AG04450 (cell line): ENCODE results near the gene SPINK5. TPM values are rescaled to one million over a fixed set of nuclear protein-coding genes. Genes with fewer than 3 reads are reported as not detected.

Source experiments
- CTCF ChIA-PET: fragments of 300-600, 350-600 bp; formaldehyde crosslinking; extraction: SDS; loops from one replicate; lab custom pipeline; 2022; ENCODE audit warnings: antibody characterized with exemption, inconsistent platforms; lab: Charles Lee
- POLR2A ChIA-PET: fragments of 350-600 bp; formaldehyde crosslinking; extraction: SDS; loops from one replicate; lab custom pipeline; 2021; ENCODE audit warnings: antibody characterized with exemption, inconsistent platforms; lab: Yijun Ruan, JAX
- DNase-seq: peaks from one replicate; pipeline ENCODE4 v3.0.0-alpha.2; 2011; ENCODE audit warnings: low read depth, low spot score
- H3K27ac ChIP-seq: one replicate; pipeline ENCODE4 v1.5.1; 2012; ENCODE audit warnings: low read depth, low read length, control low read depth
- H3K27me3 ChIP-seq: one replicate; pipeline ENCODE4 v1.6.0; 2012; ENCODE audit warnings: low read length; ENCODE audit not compliant: control insufficient read depth, insufficient read depth
- H3K4me3 ChIP-seq: 2 replicates; pipeline ENCODE4 v1.5.1; 2011; ENCODE audit warnings: mild to moderate bottlenecking, low read depth, low read length, control low read depth
- H3K9me3 ChIP-seq: 2 replicates; pipeline ENCODE4 v1.5.1; 2012; ENCODE audit warnings: low read length; ENCODE audit not compliant: control insufficient read depth, insufficient read depth
- polyA plus RNA-seq: library from polyadenylated mRNA; depleted of rRNA; stranded (reverse); fragments of >200 nt; gene quantifications from 2 replicates; pipeline ENCODE4 v1.2.3, GENCODE V29; 2011
- TF ChIP-seq, protein P1 (sequence below): IDR thresholded peaks from 2 replicates; pipeline ENCODE4 v1.5.1; 2011; ENCODE audit warnings: low read depth, low read length, control low read depth, inconsistent platforms

Gene SPINK5
- polyA plus RNA-seq, 1 experiment, result not detected

DNA sequence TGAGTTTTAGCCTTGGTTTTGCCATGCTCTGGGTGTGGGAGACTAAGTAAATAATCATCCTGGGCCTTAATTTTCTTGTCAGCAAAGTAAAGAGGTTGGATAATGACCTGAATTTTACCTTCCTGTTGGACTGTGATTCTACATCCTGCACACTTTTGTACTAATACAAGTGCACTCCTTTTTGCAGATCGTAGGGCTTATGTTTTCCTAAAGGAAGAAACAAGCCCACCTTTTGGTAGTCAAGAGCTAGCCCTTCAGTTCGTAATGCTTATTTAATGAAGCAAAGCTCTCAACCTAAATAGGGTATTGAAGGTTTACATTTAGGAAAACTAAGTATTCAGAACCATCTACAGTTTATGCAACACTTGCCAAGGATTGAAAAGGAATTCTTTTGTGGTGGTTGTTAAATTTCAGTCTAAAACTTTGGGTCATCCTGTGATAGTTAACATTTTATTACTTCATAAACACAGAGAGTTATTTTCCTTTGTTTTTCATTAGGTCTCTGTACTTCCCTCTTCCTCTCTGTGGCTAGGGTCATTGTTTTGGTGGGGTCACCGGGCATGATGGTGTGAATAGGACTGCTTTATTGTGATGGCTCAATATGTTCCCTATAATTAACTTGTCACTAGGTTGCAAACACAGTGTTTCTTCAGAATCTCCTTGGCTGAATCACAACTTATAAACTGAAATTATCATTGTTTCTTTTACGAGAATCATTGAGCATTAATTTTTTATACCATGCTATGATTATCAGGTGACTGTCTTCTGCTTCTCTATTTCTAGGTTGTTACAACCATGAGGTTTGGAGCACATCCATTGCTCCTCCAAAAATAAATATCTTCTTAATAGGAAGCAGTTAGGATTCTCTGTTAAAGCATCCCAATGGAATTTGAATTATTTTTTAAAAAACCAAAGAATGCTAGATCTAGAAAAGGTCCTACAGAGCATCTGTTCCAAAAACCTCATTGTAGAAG is 28.5 kb downstream of the SPINK5 start:
- no peak overlapping the region for H3K27ac ChIP-seq
- POLR2A ChIA-PET, result no interaction called here
- TF ChIP-seq, protein P1, sequence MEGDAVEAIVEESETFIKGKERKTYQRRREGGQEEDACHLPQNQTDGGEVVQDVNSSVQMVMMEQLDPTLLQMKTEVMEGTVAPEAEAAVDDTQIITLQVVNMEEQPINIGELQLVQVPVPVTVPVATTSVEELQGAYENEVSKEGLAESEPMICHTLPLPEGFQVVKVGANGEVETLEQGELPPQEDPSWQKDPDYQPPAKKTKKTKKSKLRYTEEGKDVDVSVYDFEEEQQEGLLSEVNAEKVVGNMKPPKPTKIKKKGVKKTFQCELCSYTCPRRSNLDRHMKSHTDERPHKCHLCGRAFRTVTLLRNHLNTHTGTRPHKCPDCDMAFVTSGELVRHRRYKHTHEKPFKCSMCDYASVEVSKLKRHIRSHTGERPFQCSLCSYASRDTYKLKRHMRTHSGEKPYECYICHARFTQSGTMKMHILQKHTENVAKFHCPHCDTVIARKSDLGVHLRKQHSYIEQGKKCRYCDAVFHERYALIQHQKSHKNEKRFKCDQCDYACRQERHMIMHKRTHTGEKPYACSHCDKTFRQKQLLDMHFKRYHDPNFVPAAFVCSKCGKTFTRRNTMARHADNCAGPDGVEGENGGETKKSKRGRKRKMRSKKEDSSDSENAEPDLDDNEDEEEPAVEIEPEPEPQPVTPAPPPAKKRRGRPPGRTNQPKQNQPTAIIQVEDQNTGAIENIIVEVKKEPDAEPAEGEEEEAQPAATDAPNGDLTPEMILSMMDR, result no peak
- no peak overlapping the region for H3K4me3 ChIP-seq
- no peaks in the 10 kb centered on the region for H3K27me3 ChIP-seq
- CTCF ChIA-PET, result no interaction called here
- no peak for DNase-seq
- no peaks in the 10 kb centered on the region for H3K9me3 ChIP-seq

- Histone ChIP-seq H3K27ac (no peak overlapping the region), H3K27me3 (no peaks in the 10 kb centered on the region), H3K9me3 (no peaks in the 10 kb centered on the region), H3K4me3 (no peak overlapping the region)
- DNase-seq, result no peak
- ChIA-PET CTCF (no interaction called here), POLR2A (no interaction called here)
- TF ChIP-seq, protein P1, result no peak
Observed at GRCh38 chr5:148094336-148094735, 30.6 kb downstream of the SPINK5 start.

GRCh38 chr5:148104226-148104625 is 40.4 kb downstream of the SPINK5 start:
- DNase-seq, result no peak
- Histone ChIP-seq H3K27ac (no peak overlapping the region), H3K4me3 (no peak overlapping the region), H3K27me3 (no peaks in the 10 kb centered on the region), H3K9me3 (no peaks in the 10 kb centered on the region)
- POLR2A ChIA-PET, result no interaction called here
- TF ChIP-seq, protein P1, result no peak
- CTCF ChIA-PET, result no interaction called here

DNA sequence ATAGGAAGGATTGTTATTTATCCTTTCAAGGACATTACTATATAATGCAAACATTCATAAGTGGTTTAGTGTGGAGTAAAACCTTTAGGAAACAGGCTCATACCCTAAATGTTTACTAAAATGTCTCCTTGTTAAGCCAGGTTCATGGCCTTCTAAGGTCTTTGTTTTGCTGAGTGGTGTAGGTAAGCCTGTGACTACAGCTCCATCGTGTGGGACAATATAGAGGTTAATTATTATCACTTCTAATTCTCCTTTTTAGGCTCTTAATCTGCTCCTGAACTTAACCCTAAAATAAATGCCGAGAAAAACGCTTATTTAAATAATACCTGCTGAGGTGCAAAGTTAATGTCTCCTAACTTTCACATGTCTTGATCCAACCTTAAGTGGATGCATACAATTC is 43.8 kb downstream of the SPINK5 start:
- TF ChIP-seq, protein P1, result no peak
- Histone ChIP-seq H3K27ac (no peak overlapping the region), H3K9me3 (no peaks in the 10 kb centered on the region), H3K4me3 (no peak overlapping the region), H3K27me3 (no peaks in the 10 kb centered on the region)
- no peak for DNase-seq
- CTCF ChIA-PET, result interaction anchor here (0.7 to 1.0 kb wide), 2 partner anchors 8 to 250 kb away, joined by 3 to 5 read pairs; no protein-coding TSS in a partner anchor
- POLR2A ChIA-PET, result no interaction called here

DNA sequence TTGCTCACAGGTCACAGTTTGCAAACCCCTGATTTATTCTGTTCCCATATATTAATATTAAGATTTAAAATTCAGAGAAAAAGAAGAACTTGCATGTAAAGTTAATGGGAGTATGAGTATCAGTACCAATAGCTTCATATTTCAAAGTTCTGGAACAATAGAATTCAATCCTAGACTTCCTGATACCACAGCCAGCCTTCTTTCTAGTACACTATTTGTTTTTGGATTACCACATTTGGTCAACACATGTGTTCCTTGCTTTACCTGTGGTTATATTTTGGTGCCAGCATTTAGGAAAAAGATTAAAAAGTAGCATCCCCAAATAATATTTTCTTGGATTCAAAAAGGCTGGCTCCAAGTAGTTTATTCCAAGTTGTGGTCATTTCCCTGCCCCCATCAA is 49.5 kb downstream of the SPINK5 start:
- CTCF ChIA-PET, result no interaction called here
- Histone ChIP-seq H3K27ac (no peak overlapping the region), H3K9me3 (no peaks in the 10 kb centered on the region), H3K27me3 (no peaks in the 10 kb centered on the region), H3K4me3 (no peak overlapping the region)
- POLR2A ChIA-PET, result no interaction called here
- TF ChIP-seq, protein P1, result no peak
- DNase-seq, result no peak
